D341Med (cell line): ENCODE measurements around the gene GLRA2.

Experiments used
- DNase-seq: peaks from one replicate; pipeline ENCODE4 v3.0.0; 2012; ENCODE audit warnings: low spot score

GLRA2 gene

GRCh38 chrX:14700982-14701381, 171.6 kb downstream of the GLRA2 start:
- DNase-seq: no peak

- DNase-seq: no peak
Measured at GRCh38 chrX:14702145-14702544, 172.8 kb downstream of the GLRA2 start.

- no peak for DNase-seq
Measured at GRCh38 chrX:14712096-14712495, 182.8 kb downstream of the GLRA2 start.

- DNase-seq: no peak
Measured at GRCh38 chrX:14717949-14718348, 188.6 kb downstream of the GLRA2 start.

GRCh38 chrX:14718403-14718802, 189.1 kb downstream of the GLRA2 start:
- no peak for DNase-seq

- DNase-seq: no peak
Measured at GRCh38 chrX:14729058-14729457, 199.7 kb downstream of the GLRA2 start.

- no peak for DNase-seq
Measured at GRCh38 chrX:14738643-14739042, 209.3 kb downstream of the GLRA2 start.

- no peak for DNase-seq
Measured at GRCh38 chrX:14753441-14753840, 224.1 kb downstream of the GLRA2 start.

GRCh38 chrX:14758029-14758491, 228.7 kb downstream of the GLRA2 start:
- no peak for DNase-seq

GRCh38 chrX:14775416-14775815, 246.1 kb downstream of the GLRA2 start:
- no peak for DNase-seq

- no peak for DNase-seq
Measured at GRCh38 chrX:14776901-14777300, 247.6 kb downstream of the GLRA2 start.

- DNase-seq: no peak
Measured at GRCh38 chrX:14777525-14777924, 248.2 kb downstream of the GLRA2 start.

- DNase-seq: no peak
Measured at GRCh38 chrX:14779580-14779979, 250.2 kb downstream of the GLRA2 start.
